Measurements from ENCODE around the gene ACOT13.

DNA sequence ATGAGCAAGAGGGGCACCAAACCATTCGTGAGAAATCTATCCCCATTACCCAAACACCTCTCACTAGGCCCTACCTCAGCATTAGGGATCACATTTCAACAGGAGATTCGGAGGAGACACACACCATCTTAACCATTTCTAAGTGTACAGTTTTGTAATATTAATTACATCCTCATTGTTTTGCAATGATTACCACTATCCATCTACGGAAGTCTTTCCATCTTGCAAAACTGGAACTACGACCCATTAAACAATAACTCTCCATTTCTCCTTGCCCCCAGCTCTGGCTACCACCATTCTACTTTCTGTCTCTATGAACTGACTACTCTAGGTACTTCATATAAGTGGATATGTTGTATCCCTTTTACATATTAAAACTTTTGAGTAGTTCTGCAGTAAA is 20.1 kb downstream of the ACOT13 start:
- TF ChIP-seq POLR2AphosphoS5 (IDR thresholded peaks at IDR 0.05; ENCODE audit: low read depth, low read length) (no peak), TAF1 (IDR thresholded peaks at IDR 0.05; ENCODE audit: borderline replicate concordance, insufficient read depth, low read length) (no peak)
